ENCODE data around the gene POFUT2.

POFUT2 gene

GRCh38 chr21:45296638-45297037, 8.9 kb upstream of the POFUT2 start:
- no peak for DNase-seq

GRCh38 chr21:45295576-45296365, 8.1 kb upstream of the POFUT2 start:
- DNase-seq: peak; percentile 22

GRCh38 chr21:45294509-45295291, 7.0 kb upstream of the POFUT2 start:
- DNase-seq: peak; percentile 87

- no peak for DNase-seq
Measured at GRCh38 chr21:45293726-45294401, 6.2 kb upstream of the POFUT2 start.

GRCh38 chr21:45293220-45293725, 5.6 kb upstream of the POFUT2 start:
- no peak for DNase-seq

GRCh38 chr21:45292399-45293219, 4.9 kb upstream of the POFUT2 start:
- peak; percentile 67 for DNase-seq

- no peak for DNase-seq
Measured at GRCh38 chr21:45291613-45292398, 4.1 kb upstream of the POFUT2 start.

- no peak for DNase-seq
Measured at GRCh38 chr21:45290948-45291612, 3.4 kb upstream of the POFUT2 start.

- DNase-seq: no peak
Measured at GRCh38 chr21:45289655-45290515, 2.2 kb upstream of the POFUT2 start.

GRCh38 chr21:45289134-45289533, 1.4 kb upstream of the POFUT2 start:
- no peak for DNase-seq

- no peak for DNase-seq
Measured at GRCh38 chr21:45288441-45288841, 746 bp upstream of the POFUT2 start.

GRCh38 chr21:45286671-45287437, 841 bp downstream of the POFUT2 start:
- DNase-seq: no peak

GRCh38 chr21:45285266-45285931, 2.3 kb downstream of the POFUT2 start:
- no peak for DNase-seq

- DNase-seq: no peak
Measured at GRCh38 chr21:45284456-45284741, 3.3 kb downstream of the POFUT2 start.

GRCh38 chr21:45283611-45284455, 3.9 kb downstream of the POFUT2 start:
- no peak for DNase-seq

- DNase-seq: no peak
Measured at GRCh38 chr21:45283035-45283610, 4.6 kb downstream of the POFUT2 start.

- no peak for DNase-seq
Measured at GRCh38 chr21:45282283-45283034, 5.2 kb downstream of the POFUT2 start.

Data from kidney glomerular epithelial cell (primary cell).